ENCODE measurements around the gene LIPI.
"Not testable (repeated sequence)": the region's sequence is repeated elsewhere in the genome, so short reads cannot be mapped to it uniquely, and the experiment has no call there.

Gene LIPI

DNA sequence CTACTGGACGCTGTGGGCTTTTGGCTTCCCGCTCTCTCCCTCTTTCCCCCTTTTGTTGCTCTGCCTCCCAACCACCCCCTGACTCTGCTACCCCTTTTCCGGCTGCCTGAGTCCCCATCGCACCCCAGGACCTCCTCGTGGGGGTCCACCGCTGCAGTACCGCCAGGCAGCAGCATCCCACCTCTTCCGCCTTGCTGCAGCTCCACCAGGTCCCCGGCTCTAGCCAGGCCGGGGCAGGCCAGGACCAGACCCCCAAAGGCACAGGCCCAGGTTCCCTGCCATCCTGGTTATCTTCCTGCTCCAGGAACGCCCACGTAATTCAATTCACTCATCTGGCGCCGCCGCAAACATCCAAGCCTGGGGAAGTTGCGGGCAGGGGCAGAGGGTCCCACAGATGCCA, 139.8 kb downstream of the LIPI start:
- no peak for TF ChIP-seq CTCF (IDR thresholded peaks at IDR 0.05; ENCODE audit: low read length, missing control alignments)
- DNase-seq (ENCODE audit: low read depth), result no peak
- H3K4me3 ChIP-seq (replicated peaks; ENCODE audit: low read depth, low read length), result no peak overlapping the region

DNA sequence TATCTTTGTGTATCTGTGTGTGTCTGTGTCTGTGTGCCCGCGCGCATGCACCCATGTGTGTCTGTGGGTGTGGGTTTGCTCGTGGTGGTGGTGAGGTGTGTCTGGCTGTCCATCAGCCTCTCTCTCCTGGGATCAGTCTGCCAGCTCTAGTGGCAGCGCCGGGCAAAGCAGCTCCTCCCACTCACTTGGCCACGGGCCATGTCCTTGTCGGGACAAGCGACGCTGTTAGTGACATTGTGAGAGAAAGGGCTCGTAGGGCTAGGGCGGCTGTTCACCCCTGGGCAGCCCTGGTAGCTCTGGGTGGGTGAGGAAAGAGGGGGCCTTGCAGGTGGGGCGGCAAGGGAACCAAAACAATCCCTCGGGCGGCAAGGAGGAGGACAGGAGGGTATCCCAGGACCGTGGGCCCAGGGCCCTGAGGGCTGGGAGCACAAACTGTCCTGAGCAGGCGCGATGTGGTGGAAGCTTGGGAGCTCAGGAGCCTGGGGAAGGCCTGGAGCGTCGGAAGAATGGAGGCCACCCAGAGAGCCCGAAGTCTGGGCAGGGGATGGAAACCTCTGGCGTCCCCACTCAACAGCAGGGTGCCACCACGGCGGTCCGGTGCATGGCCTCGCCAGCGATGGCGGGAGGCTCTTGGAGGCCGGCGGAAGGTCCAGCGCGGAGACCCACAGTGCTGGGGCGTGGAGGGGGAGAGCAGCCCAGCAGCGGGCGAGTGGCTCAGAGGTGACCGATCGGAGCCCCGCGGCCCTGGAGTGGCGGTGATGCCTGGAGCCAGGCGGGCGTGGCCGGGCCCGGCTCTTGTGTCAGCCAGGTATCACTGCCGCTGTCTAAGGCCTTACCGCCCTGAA, 140.5 kb downstream of the LIPI start:
- H3K4me3 ChIP-seq (replicated peaks; ENCODE audit: low read depth, low read length), result no peak overlapping the region

DNA sequence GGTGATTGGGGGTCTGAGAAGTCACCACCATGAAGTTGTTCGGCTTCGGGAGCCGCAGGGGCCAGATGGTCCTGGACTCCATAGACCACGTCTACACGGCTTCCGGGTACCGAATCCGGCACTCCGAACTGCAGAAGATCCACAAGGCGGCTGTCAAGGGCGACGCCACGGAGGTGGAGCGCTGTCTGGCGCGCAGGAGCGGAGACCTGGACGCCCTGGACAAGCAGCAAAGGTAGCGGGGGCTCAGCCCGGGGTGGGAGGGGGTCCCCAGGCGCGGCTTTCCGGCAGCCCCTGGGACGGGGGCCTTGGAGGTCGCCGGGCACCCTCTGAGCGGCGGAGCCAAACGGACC, 146.5 kb downstream of the LIPI start:
- no peak for TF ChIP-seq CTCF (IDR thresholded peaks at IDR 0.05; ENCODE audit: low read length, missing control alignments)
- no peak overlapping the region for H3K4me3 ChIP-seq (replicated peaks; ENCODE audit: low read depth, low read length)
- DNase-seq (ENCODE audit: low read depth), result no peak

More for the DNA sequence above, 140.5 kb downstream of the LIPI start:
- TF ChIP-seq CTCF (IDR thresholded peaks at IDR 0.05; ENCODE audit: low read length, missing control alignments), result no peak
- no peak for DNase-seq (ENCODE audit: low read depth)

DNA sequence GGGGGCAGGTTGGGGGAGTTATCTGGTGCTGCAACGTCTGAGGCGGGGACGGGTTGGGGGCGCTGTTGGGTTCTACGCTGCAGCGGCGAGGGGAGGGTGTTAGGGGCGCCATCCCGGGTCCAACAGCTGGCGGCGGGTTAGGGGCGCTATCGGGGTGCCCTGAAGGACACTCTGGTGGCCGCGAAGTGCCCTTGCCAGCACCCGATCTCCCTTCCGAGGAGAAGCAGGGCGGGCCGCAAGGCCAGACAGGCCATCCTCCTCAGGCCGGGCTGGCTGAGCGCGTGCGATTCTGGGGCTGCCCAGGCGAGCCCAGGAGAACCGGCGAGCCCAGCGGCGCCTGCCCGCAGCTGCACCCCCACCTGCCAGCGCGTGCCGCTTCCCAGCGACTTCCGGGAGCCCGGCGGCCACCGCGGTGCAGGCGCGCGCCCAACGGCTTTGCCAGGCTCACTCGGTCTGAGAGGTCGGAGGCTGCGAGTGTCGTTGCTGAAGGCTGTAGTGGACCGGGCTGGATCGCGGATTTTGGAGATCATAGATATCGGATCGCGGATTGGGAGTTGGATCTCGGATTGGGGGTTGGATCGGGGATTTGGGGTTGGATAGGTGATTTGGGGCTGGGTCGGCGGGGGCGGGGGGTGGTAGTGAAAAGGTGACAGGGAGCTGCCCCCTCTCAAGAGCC, 147.0 kb downstream of the LIPI start:
- DNase-seq (ENCODE audit: low read depth); H3K4me3 ChIP-seq (replicated peaks; ENCODE audit: low read depth, low read length): not testable (repeated sequence)

GRCh38 chr21:14062684-14063083, 148.1 kb downstream of the LIPI start:
- DNase-seq (ENCODE audit: low read depth), result not testable (repeated sequence)

GRCh38 chr21:14061820-14062219, 148.9 kb downstream of the LIPI start:
- H3K4me3 ChIP-seq (replicated peaks; ENCODE audit: low read depth, low read length); DNase-seq (ENCODE audit: low read depth): not testable (repeated sequence)

More at GRCh38 chr21:14062684-14063083, 148.1 kb downstream of the LIPI start:
- not testable (repeated sequence) for H3K4me3 ChIP-seq (replicated peaks; ENCODE audit: low read depth, low read length)

DNA sequence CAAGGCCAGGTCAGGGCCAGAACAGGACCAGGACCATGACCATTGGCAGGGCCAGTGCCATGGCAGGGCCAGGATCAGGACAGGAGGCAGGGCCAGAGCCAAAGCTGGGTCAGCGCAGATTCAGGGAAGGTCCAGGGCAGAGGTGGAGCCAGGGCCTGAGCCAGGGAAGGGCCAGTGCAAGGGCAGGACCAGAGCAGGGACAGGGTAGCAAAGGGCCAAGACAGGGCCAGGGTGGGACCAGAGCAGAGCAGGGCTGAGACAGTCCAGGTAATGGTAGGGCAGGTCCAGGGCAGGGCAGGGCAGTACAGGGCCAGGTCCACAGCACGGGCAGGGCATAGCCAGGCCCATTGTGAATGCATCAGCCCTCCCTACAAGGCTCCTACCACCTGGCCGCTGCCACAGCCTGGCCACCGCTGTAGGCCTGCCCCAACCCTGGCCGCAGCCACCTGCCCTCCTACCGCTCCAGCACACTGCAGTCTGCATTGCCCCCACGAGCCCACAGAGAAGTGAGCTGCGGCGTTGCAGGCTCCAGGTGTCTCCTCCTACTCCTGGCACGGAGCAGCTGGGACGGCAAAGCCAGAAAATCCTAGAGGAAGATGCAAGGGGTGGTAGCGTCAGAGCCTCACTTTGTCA, 151.6 kb downstream of the LIPI start:
- not testable (repeated sequence) for H3K4me3 ChIP-seq (replicated peaks; ENCODE audit: low read depth, low read length); DNase-seq (ENCODE audit: low read depth)
